Neural progenitor cell (in vitro differentiated cells): ENCODE results near the gene PHGDH. TPM values are rescaled to one million over a fixed set of nuclear protein-coding genes. Genes with fewer than 3 reads are reported as not detected.
"Not testable (repeated sequence)": the region's sequence is repeated elsewhere in the genome, so short reads cannot be mapped to it uniquely, and the experiment has no call there.

Experiments
- DNase-seq: peaks from one replicate; pipeline ENCODE4 v3.0.0-alpha.2; 2016; ENCODE audit warnings: low spot score
- H2AFZ ChIP-seq: fragments of 200-600 bp; sonication (generic); replicated peaks from 2 replicates; pipeline ENCODE4 v1.6.1; 2016; ENCODE audit warnings: antibody characterized with exemption
- H3F3A ChIP-seq: fragments of 200-600 bp; sonication (generic); 2 replicates; pipeline ENCODE4 v1.6.1; 2016; ENCODE audit warnings: antibody characterized with exemption, low read depth
- H3K27ac ChIP-seq: fragments of 200-600 bp; sonication (generic); 2 replicates; pipeline ENCODE4 v1.5.1; 2016; ENCODE audit warnings: mild to moderate bottlenecking
- H3K27me3 ChIP-seq: fragments of 200-600 bp; sonication (generic); 2 replicates; pipeline ENCODE4 v1.6.1; 2016; ENCODE audit warnings: mild to moderate bottlenecking, moderate library complexity
- H3K36me3 ChIP-seq: fragments of 200-600 bp; sonication (generic); 2 replicates; pipeline ENCODE4 v1.5.1; 2016
- H3K4me1 ChIP-seq: fragments of 200-600 bp; sonication (generic); 2 replicates; pipeline ENCODE4 v1.6.1; 2016; ENCODE audit warnings: mixed run types
- H3K4me2 ChIP-seq: fragments of 200-600 bp; sonication (generic); 2 replicates; pipeline ENCODE4 v1.6.1; 2016
- H3K4me3 ChIP-seq: fragments of 200-600 bp; sonication (generic); 2 replicates; pipeline ENCODE4 v1.5.1; 2016
- H3K79me2 ChIP-seq: fragments of 200-600 bp; sonication (generic); 2 replicates; pipeline ENCODE4 v1.6.1; 2016; ENCODE audit warnings: low read depth
- H3K9ac ChIP-seq: fragments of 200-600 bp; sonication (generic); 2 replicates; pipeline ENCODE4 v1.6.1; 2016
- H3K9me3 ChIP-seq: fragments of 200-600 bp; sonication (generic); 2 replicates; pipeline ENCODE4 v1.5.1; 2016; ENCODE audit warnings: low read depth
- H4K20me1 ChIP-seq: fragments of 200-600 bp; sonication (generic); 2 replicates; pipeline ENCODE4 v1.6.1; 2016; ENCODE audit warnings: low read depth
- H3K27ac Mint-ChIP-seq: 3 replicates; pipeline ENCODE4 v1.8.0; 2021; ENCODE audit warnings: mixed read lengths
- H3K27me3 Mint-ChIP-seq: 2 replicates; pipeline ENCODE4 v1.8.0; 2022; ENCODE audit warnings: low read depth, mild to moderate bottlenecking, inconsistent platforms, moderate library complexity, mixed read lengths; ENCODE audit not compliant: insufficient read depth
- H3K36me3 Mint-ChIP-seq: 3 replicates; pipeline ENCODE4 v1.8.0; 2021; ENCODE audit warnings: mixed read lengths
- H3K4me1 Mint-ChIP-seq: 3 replicates; pipeline ENCODE4 v1.8.0; 2021; ENCODE audit warnings: mixed read lengths
- H3K4me3 Mint-ChIP-seq: 3 replicates; pipeline ENCODE4 v1.8.0; 2021; ENCODE audit warnings: mild to moderate bottlenecking, moderate library complexity, mixed read lengths
- H3K9me3 Mint-ChIP-seq: 3 replicates; pipeline ENCODE4 v1.8.0; 2020; ENCODE audit warnings: mixed read lengths
- CTCF ChIP-seq: fragments of 200-600 bp; sonication (generic); IDR thresholded peaks from 2 replicates; pipeline ENCODE4 v1.5.1; 2017; ENCODE audit warnings: antibody characterized with exemption, mild to moderate bottlenecking
- EZH2 ChIP-seq: fragments of 200-600 bp; sonication (generic); IDR thresholded peaks from 2 replicates; pipeline ENCODE4 v1.6.1; 2017; ENCODE audit warnings: antibody characterized with exemption, mild to moderate bottlenecking, moderate library complexity
- EZH2phosphoT487 ChIP-seq: fragments of 200-600 bp; sonication (generic); IDR thresholded peaks from 2 replicates; pipeline ENCODE4 v1.6.1; 2017; ENCODE audit warnings: antibody characterized with exemption
- total RNA-seq: library from RNA; depleted of rRNA; stranded (reverse); fragments of >200 nt; gene quantifications from 2 replicates; pipeline ENCODE4 v1.2.3, GENCODE V29; 2015; ENCODE audit warnings: low replicate concordance

Gene PHGDH
- total RNA-seq, 1 donor from 2014 or later, result 166 TPM

- no peaks in the 10 kb centered on the region for H3K36me3 Mint-ChIP-seq
- Histone ChIP-seq H2AFZ (no peak overlapping the region), H3K79me2 (no peaks in the 10 kb centered on the region), H3K9me3 (peaks cover 8% of the 10 kb centered on the region), H3F3A (no peaks in the 10 kb centered on the region), H3K9ac (no peak overlapping the region), H3K4me1 (peaks cover 10% of the 10 kb centered on the region), H3K27me3 (no peaks in the 10 kb centered on the region), H4K20me1 (no peaks in the 10 kb centered on the region), H3K27ac (no peak overlapping the region), H3K4me2 (no peak overlapping the region), H3K4me3 (no peak overlapping the region), H3K36me3 (no peaks in the 10 kb centered on the region)
- H3K9me3 Mint-ChIP-seq, result peaks cover 25% of the 10 kb centered on the region
- peaks cover 8% of the 10 kb centered on the region for H3K27me3 Mint-ChIP-seq
- H3K4me3 Mint-ChIP-seq, result no peak overlapping the region
- DNase-seq, result no peak
- TF ChIP-seq CTCF (no peak), EZH2phosphoT487 (no peak), EZH2 (no peak)
- peaks cover 9% of the 10 kb centered on the region for H3K4me1 Mint-ChIP-seq
- H3K27ac Mint-ChIP-seq, result no peak overlapping the region
These were observed 10.1 kb upstream of the PHGDH start for GRCh38 chr1:119701659-119702058.

GRCh38 chr1:119702384-119702783, 9.3 kb upstream of the PHGDH start:
- peaks cover 8% of the 10 kb centered on the region for H3K27me3 Mint-ChIP-seq
- H3K9me3 ChIP-seq, result peaks cover 8% of the 10 kb centered on the region
- TF ChIP-seq EZH2 (no peak), EZH2phosphoT487 (no peak)
- H3K36me3 ChIP-seq, result no peaks in the 10 kb centered on the region
- H3K4me1 Mint-ChIP-seq, result peaks cover 7% of the 10 kb centered on the region
- H3F3A ChIP-seq, result no peaks in the 10 kb centered on the region
- H3K4me1 ChIP-seq, result peaks cover 8% of the 10 kb centered on the region
- no peak overlapping the region for H3K4me3 Mint-ChIP-seq
- peaks cover 27% of the 10 kb centered on the region for H3K9me3 Mint-ChIP-seq
- H3K27ac Mint-ChIP-seq, result no peak overlapping the region
- no peak overlapping the region for H3K4me3 ChIP-seq
- H3K9ac ChIP-seq, result no peak overlapping the region
- H3K36me3 Mint-ChIP-seq, result no peaks in the 10 kb centered on the region
- DNase-seq, result no peak
- H4K20me1 ChIP-seq, result no peaks in the 10 kb centered on the region
- no peaks in the 10 kb centered on the region for H3K27me3 ChIP-seq
- no peak overlapping the region for H2AFZ ChIP-seq
- H3K27ac ChIP-seq, result no peak overlapping the region
- H3K79me2 ChIP-seq, result no peaks in the 10 kb centered on the region
- no peak overlapping the region for H3K4me2 ChIP-seq

GRCh38 chr1:119703666-119704450, 7.9 kb upstream of the PHGDH start:
- Histone ChIP-seq H3F3A (no peaks in the 10 kb centered on the region), H2AFZ (no peak overlapping the region), H3K9ac (no peak overlapping the region), H3K79me2 (no peaks in the 10 kb centered on the region), H3K27me3 (no peaks in the 10 kb centered on the region), H3K4me3 (no peak overlapping the region), H3K4me2 (no peak overlapping the region), H3K36me3 (no peaks in the 10 kb centered on the region), H3K9me3 (peaks cover 8% of the 10 kb centered on the region), H3K4me1 (no peaks in the 10 kb centered on the region), H3K27ac (no peak overlapping the region), H4K20me1 (no peaks in the 10 kb centered on the region)
- TF ChIP-seq EZH2phosphoT487 (no peak), EZH2 (no peak), CTCF (no peak)
- peaks cover 27% of the 10 kb centered on the region for H3K9me3 Mint-ChIP-seq
- H3K27ac Mint-ChIP-seq, result no peak overlapping the region
- no peak for DNase-seq
- H3K4me3 Mint-ChIP-seq, result no peak overlapping the region
- H3K4me1 Mint-ChIP-seq, result no peaks in the 10 kb centered on the region
- peaks cover 8% of the 10 kb centered on the region for H3K27me3 Mint-ChIP-seq
- no peaks in the 10 kb centered on the region for H3K36me3 Mint-ChIP-seq

GRCh38 chr1:119706599-119706998, 5.1 kb upstream of the PHGDH start:
- not testable (repeated sequence) for DNase-seq, H3K9ac ChIP-seq, H3K27me3 ChIP-seq, H3K9me3 ChIP-seq, H3K27ac Mint-ChIP-seq, H3K4me1 ChIP-seq, H3K27ac ChIP-seq, H3K4me3 Mint-ChIP-seq, H3K79me2 ChIP-seq, H3K4me3 ChIP-seq, H2AFZ ChIP-seq, H3K4me2 ChIP-seq, H3F3A ChIP-seq, H3K36me3 Mint-ChIP-seq, H3K4me1 Mint-ChIP-seq, H3K27me3 Mint-ChIP-seq, H4K20me1 ChIP-seq, H3K36me3 ChIP-seq
- peaks cover 20% of the 10 kb centered on the region for H3K9me3 Mint-ChIP-seq

GRCh38 chr1:119711356-119711803, 354 bp upstream of the PHGDH start:
- Mint-ChIP-seq H3K4me3 (peak overlapping the region; percentile 99), H3K4me1 (peaks cover 33% of the 10 kb centered on the region), H3K27ac (peak overlapping the region; percentile 35)
- not testable (repeated sequence) for DNase-seq, H3K9ac ChIP-seq, H3K27ac ChIP-seq, H3K36me3 ChIP-seq, H3K9me3 Mint-ChIP-seq, H3K27me3 Mint-ChIP-seq, H3K27me3 ChIP-seq, H3K36me3 Mint-ChIP-seq, H3K9me3 ChIP-seq
- H2AFZ ChIP-seq, result peak overlapping the region; percentile 7
- peak overlapping the region; percentile 83 for H3K4me3 ChIP-seq
- peaks cover 40% of the 10 kb centered on the region for H3F3A ChIP-seq
- peak overlapping the region; percentile 82 for H3K4me2 ChIP-seq
- H3K4me1 ChIP-seq, result peaks cover 35% of the 10 kb centered on the region
- peaks cover 44% of the 10 kb centered on the region for H3K79me2 ChIP-seq
- H4K20me1 ChIP-seq, result peaks cover 33% of the 10 kb centered on the region
